Activated CD4-positive, alpha-beta T cell treated with anti-CD3 and anti-CD28 coated beads, Interleukin-10, Interleukin-2, amounts not matched to agents 100 ng/mL and 50 ng/mL, durations not matched to agents 16 hours and 8 hours (primary cell): Measurements from ENCODE around the gene AKAP1.

Experiments
- DNase-seq: peaks from one replicate; pipeline ENCODE4 v3.0.0-alpha.2; 2020

AKAP1 gene

GRCh38 chr17:57084802-57085447 lies at the start of gene AKAP1:
TSS of gene AKAP1 (plus strand) at chr17:57085246. CDS start at chr17:57105465, 20,219 bp downstream.
- peak; percentile 97 for DNase-seq

DNA sequence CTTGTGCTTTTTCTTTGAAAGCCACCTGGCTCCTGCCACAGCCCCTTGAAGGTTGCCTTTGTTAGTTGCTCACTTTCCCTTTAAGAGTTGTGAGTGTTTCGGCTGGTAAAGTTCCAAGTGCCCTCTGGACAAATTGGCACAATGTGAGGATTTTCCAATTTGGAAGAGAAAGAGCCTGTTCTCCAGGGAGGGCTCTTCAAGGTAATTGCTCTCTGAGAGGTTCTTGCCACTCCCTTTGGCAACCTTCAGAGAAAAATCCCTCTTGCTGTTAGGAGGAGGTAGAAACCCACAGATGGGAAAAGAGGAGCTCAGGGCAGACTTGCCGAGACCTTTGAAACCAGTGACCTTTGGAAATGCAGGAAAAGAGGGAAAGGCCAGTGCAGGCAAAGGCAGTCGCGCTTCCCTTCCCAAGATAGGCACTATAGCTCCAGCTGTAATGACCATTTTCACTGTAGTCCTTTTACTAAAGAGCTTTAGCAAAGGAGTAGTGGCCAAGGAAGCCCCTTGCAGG lies 49.0 kb upstream of the AKAP1 start:
- DNase-seq, result no peak

DNA sequence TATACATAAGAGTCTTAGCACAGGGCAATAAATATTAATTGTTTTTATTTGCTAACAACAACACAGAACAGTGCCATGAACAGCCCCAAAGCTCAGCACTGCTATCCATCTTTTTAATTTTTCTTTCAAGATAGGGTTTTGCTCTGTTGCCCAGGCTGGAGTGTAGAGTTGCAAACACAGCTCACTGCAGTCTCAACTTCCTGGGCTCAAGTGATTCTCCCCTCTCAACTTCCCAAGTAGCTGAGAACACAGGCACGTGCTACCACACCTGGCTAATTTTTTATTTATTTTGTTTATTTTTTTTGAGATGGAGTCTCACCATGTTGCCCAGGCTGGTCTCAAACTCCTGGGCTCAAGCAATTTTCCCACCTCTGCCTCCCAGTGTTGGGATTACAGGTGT lies 47.6 kb upstream of the AKAP1 start:
- no peak for DNase-seq

- DNase-seq, result no peak
Measured at GRCh38 chr17:57038486-57038885, 46.6 kb upstream of the AKAP1 start.

DNA sequence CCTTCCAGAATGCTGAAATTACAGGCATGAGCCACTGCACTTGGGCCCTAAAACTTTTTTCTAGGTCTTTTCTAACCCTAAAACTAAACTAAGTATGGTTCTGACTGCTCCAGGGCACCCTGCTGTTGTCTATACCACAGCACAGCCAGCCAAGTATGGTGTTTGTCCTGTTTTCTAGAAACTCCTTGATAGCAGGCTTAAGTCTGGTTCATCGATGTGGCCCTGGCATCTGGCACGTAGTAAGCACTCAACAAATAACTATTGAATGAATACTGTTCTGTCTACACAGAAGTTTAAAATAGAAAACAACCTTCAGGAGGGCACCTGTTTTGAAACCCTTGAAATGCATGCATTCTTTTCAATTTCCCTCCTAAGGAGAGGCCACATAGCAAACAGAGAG lies 44.5 kb upstream of the AKAP1 start:
- DNase-seq, result no peak

- no peak for DNase-seq
Measured at GRCh38 chr17:57043276-57043675, 41.8 kb upstream of the AKAP1 start.

GRCh38 chr17:57044976-57045867 lies 39.8 kb upstream of the AKAP1 start:
- no peak for DNase-seq

- peak; percentile 51 for DNase-seq
Measured at GRCh38 chr17:57045868-57046704, 39.0 kb upstream of the AKAP1 start.

GRCh38 chr17:57046749-57047148 lies 38.3 kb upstream of the AKAP1 start:
- DNase-seq, result no peak

DNA sequence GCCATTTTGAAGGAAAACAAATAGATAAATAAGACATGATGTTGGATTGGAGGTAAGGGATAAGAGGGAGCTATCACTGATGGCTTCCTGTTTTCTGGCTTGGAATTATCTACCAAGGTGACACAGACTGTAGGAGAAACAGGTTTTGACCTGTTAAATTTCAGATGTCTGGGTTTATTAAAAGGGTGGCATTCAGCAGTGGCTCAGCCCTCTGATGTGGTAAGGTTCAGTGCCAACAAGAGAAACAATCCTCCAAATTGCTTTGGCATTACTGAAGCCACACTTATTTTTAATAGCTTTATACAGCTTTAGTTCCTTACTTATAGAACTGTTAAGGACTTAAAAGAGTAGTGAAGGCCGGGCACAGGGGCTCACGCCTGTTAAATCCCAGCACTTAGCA lies 37.0 kb upstream of the AKAP1 start:
- no peak for DNase-seq

GRCh38 chr17:57050306-57050705 lies 34.7 kb upstream of the AKAP1 start:
- no peak for DNase-seq

- no peak for DNase-seq
Measured at GRCh38 chr17:57051886-57052361, 33.1 kb upstream of the AKAP1 start.

DNA sequence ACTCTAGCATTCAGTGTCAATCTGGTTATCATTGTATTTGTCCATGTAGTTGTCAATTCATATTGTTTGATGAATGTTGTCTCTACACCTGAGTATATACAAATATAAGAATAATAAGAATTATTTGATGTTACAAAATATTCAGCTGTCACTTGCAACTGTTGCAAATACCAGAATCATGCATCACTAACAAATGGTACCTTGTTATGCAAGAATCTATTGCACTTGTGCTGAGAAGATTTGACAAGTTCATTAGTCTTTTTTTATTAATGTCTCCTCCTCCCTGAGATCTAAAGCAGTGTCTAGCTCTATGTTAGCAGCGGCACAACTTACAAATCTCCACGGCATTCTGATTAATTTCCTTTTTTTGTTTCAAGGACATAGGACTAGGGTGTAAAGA lies 22.2 kb upstream of the AKAP1 start:
- DNase-seq, result no peak

DNA sequence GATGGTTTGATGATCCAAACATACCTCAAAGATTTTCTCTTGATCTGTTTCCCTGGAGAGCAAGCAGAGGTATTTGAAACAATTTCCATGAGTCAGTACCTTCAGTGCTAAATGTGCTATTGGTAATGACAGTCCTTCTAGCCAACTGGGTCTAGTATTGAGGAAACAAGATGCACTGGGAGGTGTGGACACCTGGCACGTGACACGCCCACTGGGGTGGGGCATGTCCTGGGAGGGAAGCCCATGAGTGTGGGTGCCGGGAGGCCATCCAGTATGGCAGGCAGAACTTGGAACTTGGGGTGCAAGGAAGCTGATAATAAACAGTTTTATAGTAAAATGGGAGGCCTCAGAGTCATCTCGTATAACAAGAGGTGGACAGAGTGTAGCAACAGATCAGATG lies 17.9 kb upstream of the AKAP1 start:
- no peak for DNase-seq

GRCh38 chr17:57067781-57068180 lies 17.3 kb upstream of the AKAP1 start:
- no peak for DNase-seq

DNA sequence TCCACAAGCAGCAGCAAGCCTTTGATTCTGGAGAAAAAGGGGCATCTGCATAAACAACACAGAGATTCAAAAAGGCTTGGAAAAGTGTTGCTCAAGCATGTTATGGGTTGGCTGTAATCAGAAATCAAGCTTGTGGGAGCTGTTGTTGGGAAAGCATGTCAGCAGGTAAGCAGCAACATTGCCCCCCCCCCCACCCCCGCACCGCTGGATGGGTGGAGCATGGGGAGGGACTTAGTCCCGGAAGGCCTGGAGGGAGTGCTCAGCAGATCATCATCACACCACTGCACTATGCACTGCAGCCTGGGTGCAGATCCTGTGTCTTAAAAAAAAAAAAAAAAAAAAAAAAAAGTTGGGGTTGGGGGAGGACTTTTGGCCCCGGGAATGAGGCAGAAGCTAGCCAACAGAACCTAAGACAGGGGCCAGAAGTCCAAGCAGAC lies 16.8 kb upstream of the AKAP1 start:
- DNase-seq, result no peak

GRCh38 chr17:57068707-57069106 lies 16.3 kb upstream of the AKAP1 start:
- no peak for DNase-seq

- DNase-seq, result no peak
Measured at GRCh38 chr17:57071991-57072944, 12.8 kb upstream of the AKAP1 start.

- DNase-seq, result no peak
Measured at GRCh38 chr17:57073626-57074025, 11.4 kb upstream of the AKAP1 start.

GRCh38 chr17:57075193-57075592 lies 9.9 kb upstream of the AKAP1 start:
- DNase-seq, result no peak

- no peak for DNase-seq
Measured at GRCh38 chr17:57075785-57076184, 9.3 kb upstream of the AKAP1 start.

DNA sequence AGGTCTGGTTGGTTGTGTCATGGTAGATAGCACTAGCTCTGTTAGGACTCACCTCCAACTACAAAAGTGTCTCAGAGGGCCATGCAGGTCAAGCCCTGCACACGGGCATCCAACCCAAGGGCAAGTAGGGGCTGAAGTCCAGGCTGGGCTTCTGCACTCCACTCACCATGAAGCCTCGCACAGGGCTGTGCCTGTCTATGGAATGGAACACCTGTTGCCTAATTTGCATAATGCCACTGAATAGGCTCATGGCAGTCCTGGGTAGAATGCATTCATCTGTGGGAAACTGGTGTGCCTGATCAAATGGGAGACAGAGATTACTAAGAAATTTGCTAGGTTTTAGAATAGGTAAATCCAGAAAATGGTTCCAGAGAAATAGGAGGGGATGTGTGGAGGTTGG lies 8.0 kb upstream of the AKAP1 start:
- no peak for DNase-seq
